HG03460 (cell line): Measurements from ENCODE around the gene CCDC7.
"Not testable (repeated sequence)": the region's sequence is repeated elsewhere in the genome, so short reads cannot be mapped to it uniquely, and the experiment has no call there.

Experiments
- ATAC-seq: cut with Tn5 transposase; IDR thresholded peaks from one replicate; pipeline ENCODE4 v1.9.1; 2021; ENCODE audit not compliant: unreplicated experiment

CCDC7 gene

DNA sequence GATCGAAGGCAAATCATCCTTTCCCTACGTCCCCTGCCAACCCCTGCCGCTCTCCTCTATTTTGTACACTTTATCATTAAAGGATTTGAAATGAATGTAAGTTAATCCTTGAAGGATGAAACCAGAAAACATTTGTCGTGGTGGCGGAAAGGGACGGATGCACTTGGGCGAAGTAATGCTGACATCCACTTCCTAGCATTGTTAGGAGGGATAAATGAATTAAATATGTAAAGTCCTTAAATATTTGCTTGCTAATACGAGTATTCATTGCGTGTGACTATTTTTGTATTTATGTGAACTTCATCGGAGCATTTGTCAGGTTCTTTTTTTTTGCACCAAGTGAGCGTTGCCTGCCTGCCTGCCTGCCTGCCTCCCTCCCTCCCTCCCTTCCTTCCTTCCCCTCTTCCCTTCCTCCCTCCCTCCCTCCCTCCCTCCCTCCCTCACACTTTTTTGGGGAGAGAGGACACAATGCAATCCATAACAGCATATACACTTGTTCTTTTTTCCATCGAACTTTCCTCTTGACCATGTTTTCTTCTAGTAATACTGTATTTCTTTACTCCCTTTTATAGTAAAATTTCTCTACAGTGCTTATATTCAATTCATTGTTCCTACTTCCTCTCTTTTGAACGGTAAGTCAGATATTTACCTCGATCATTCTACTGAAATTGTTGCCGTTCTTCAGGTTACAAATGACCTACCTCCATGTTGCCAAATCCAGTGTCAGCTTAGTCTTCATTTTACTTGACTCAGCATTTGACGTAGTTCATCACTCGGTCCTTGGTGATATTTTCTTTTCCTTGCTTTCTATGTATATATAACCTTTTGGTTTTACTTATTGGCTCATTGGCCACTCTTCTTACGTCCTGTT lies 831 bp downstream of the CCDC7 start:
- ATAC-seq = peak; percentile 10

DNA sequence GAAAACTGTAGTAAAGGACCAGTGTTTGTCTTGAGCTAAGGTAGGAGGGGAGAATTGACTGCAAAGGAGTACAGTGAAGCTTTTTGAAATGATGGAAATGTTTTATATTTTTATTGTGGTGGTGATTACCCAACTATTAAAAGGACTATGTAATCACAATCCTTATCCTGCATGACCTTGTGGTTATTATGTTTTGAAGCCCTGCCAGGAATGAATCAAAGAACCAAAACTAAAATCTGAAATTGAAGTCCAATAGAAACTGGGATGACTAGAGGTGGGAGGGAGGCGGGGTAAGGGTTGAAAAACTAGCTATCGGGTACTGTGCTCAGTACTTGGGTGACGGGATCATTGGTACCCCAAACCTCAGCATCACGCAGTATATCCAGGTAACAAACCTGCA lies 8.2 kb downstream of the CCDC7 start:
- ATAC-seq = no peak

DNA sequence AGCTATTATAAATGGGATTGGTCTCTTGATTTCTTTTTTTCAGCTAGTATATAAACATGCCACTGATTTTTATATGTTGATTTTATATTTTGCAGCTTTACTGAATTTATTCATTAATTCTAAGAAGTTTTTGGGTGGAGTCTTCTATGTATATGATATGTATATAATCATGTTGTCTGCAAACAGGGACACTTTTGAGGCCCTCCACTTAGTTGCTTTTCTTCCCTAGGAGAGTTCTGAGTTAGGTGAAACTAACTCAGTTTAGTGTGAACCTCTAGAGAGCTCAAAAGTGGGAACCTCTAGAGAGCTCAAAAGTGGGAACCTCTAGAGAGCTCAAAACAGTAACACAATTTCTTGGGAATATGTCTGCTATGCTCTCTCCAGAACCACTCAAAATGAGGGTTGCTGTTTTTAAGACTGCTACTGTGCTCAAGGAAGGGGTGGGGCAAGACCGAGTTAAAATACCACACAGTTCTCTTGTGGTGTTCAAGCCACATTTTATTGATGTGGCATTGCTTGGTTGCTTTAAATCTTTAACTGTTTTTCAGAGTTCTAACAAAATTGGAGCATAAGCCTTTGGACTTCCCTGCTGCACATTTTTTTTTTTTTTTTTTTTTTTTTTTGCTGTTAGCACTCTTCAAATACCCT lies 13.2 kb downstream of the CCDC7 start:
- no peak for ATAC-seq

DNA sequence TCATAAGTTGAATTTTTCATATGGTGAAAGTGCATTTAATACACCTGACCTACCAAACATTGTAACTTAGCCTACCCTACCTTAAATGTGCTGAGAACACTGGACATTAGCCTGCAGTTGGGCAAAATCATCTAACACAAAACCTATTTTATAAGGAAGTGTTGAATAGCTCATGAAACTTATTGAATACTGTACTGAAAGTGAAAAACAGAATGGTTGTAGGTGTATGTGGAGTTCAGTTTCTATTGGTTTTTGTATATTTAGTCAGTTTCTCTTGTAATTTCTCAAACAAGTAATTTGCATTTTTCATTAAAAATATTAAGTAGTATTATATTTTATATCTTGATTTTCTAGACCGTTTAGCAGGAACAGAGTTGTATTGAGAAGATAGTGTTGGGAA lies 15.3 kb downstream of the CCDC7 start:
- ATAC-seq = no peak

DNA sequence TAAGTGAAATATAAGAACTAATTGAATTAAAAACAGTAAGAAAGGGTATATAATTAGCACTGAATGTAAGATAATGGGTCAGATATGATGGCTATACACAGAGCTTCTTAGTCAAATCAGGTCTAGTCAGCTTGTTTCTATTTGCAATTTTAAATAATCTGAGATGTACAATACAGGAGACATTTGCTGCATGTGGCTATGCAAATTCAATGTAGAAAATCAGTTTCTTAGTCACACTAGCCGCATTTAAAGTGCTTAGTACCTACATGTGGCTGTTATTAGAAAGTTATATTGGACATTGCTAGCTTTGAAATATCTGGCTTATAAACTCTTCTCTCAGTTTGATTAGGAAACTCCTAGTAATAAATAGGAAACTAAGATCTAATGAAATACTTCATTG lies 25.3 kb downstream of the CCDC7 start:
- ATAC-seq = no peak

DNA sequence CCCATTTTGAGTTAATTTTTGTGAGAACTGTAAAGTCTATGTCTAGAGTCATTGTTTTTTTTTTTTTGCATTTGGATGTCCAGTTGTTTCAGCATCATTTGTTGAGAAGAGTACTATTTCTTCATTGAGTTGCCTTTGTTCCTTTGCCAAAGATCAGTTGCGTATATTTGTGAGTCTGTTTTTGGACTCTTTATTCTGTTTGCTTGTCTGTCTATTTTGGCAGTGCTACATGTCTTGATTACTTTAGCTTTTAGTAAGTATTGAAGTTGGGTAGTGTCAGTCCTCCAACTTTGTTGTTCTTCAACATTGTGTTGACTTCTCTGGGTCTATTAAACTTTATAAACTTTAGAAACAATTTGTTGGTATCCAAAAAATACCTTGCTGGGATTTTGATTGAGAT lies 31.6 kb downstream of the CCDC7 start:
- ATAC-seq = no peak

DNA sequence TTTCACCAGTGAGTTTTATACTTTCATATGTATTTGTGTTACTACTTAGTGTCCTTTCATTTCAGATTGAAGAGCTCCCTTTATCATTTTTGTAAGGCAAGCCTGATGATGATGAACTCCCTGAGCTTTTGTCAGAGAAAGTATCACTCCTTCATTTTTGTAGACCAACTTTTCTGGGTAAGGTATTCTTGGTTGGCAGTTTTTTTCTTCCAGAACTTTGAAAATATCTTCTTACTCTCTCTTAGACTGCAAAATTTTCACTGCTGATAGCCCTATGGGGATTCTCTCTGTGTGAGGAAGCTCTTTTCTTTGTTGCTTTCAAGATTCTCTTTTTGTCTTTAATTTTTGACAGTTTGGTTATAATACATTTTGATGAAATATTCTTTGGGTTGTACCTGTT lies 35.7 kb downstream of the CCDC7 start:
- no peak for ATAC-seq

DNA sequence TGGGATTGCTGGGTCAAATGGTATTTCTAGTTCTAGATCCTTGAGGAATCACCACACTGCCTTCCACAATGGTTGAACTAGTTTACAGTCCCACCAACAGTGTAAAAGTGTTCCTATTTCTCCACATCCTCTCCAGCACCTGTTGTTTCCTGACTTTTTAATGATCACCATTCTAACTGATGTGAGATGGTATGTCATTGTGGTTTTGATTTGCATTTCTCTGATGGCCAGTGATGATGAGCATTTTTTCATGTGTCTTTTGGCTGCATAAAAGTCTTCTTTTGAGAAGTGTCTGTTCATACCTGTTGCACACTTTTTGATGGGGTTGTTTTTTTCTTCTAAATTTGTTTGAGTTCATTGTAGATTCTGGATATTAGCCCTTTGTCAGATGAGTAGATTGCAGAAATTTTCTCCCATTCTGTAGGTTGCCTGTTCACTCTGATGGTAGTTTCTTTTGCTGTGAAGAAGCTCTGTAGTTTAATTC lies 37.1 kb downstream of the CCDC7 start:
- ATAC-seq = not testable (repeated sequence)

DNA sequence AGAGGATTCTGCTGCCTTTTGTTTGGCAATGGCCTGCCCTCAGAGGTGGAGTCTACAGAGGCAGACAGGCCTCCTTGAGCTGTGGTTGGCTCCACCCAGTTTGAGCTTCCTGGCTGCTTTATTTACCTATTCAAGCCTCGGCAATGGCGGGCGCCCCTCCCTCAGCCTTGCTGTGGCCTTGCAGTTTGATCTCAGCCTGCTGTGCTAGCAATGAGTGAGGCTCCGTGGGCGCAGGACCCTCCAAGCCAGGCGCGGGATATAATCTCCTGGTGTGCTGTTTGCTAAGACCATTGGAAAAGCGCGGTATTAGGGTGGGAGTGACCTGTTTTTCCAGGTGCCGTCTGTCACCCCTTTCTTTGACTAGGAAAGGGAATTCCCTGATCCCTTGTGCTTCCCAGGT lies 42.1 kb downstream of the CCDC7 start:
- not testable (repeated sequence) for ATAC-seq

DNA sequence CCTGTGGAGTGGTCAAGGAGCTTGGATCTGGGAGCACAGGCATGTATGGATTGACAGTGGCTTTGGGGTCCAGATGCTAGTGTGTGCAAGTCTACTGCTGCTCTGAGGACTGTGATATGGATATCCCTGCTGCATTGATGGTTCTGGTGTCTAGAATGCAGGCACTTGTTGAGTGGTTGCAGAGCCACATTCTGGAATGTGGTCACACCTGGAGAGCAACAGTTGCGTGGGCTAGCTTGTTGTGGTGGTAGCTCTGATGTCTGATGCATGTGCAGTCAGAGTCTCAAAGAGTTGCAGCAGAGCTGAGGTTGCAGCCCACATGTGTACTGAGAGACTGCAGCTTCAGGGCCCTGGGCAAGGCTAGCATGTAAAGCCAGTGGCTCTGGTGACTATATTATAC lies 43.2 kb downstream of the CCDC7 start:
- ATAC-seq = no peak

DNA sequence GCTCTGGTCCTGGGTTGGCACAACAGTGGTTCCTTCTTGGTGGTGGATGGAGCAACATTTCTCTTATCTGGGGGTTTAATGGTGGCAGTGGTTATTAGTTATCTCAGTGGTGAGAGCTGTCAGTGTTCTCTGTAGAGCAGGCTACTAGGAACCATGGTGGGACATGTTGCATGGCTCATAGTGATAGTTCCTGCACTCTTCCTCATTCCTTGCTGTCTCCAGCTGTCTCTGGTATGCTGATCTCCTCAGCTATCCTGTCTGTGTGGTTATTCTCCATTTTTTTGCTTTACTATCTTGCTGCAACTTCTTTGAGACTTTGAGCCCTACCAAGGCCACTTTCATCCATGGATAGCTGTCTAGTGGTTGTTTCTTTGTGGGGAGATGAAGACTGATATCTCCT lies 44.0 kb downstream of the CCDC7 start:
- no peak for ATAC-seq

DNA sequence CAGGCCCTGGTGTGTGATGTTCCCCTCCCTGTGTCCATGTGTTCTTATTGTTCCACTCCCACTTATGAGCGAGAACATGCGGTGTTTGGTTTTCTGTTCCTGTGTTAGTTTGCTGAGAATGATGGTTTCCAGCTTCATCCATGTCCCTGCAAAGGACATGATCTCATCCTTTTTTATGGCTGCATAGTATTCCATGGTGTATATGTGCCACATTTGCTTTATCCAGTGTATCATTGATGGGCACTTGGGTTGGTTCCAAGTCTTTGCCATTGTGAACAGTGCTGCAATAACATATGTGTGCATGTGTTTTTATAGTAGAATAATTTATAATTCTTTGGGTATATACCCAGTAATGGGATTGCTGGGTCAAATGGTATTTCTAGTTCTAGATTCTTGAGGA lies 48.6 kb downstream of the CCDC7 start:
- not testable (repeated sequence) for ATAC-seq

DNA sequence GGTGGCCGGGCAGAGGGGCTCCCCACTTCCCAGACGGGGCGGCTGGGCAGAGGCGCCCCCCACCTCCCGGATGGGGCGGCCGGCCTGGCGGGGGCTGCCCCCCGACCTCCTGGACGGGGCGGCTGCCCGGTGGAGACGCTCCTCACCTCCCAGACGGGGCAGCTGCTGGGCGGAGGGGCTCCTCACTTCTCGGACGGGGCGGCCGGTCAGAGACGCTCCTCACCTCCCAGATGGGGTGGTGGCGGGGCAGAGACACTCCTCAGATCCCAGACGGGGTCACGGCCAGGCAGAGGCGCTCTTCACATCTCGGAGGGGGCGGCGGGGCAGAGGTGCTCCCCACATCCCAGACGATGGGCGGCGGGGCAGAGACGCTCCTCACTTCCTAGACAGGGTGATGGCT lies 54.2 kb downstream of the CCDC7 start:
- ATAC-seq = not testable (repeated sequence)

DNA sequence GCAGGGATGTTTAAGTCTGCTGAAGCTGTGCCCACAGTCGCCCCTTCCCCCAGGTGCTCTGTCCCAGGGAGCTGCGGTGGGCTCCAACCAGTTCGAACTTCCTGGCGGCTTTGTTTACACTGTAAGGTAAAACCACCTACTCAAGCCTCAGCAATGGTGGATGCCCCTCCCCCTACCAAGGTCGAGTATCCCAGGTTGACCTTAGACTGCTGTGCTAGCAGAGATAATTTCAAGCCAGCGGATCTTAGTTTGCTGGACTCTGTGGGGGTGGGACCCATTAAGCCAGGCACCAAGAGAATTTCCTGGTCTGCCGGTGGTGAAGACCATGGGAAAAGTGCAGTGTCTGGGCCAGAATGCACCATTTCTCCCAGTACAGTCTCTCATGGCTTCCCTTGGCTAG lies 56.0 kb downstream of the CCDC7 start:
- ATAC-seq = no peak

DNA sequence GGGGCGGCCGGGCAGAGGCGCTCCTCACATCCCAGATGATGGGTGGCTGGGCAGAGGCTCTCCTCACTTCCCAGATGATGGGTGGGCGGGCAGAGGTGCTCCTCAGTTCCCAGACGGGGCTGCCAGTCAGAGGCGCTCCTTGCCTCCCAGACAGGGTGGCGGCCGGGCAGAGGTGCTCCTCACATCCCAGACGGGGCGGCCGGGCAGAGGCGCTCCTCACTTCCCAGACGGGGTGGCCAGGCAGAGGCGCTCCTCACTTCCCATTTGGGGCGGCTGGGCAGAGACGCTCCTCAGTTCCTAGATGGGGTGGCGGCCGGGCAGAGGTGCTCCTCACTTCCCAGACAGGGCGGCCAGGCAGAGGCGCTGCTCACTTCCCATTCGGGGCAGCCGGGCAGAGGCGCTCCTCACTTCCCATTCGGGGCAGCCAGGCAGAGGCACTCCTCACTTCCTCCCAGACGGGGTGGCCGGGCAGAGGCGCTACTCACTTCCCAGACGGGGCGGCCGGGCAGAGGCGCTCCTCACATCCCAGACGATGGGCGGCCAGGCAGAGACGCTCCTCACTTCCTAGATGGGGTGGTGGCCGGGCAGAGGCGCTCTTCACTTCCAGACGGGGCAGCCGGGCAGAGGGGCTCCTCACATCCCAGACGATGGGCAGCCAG lies 60.0 kb downstream of the CCDC7 start:
- not testable (repeated sequence) for ATAC-seq

DNA sequence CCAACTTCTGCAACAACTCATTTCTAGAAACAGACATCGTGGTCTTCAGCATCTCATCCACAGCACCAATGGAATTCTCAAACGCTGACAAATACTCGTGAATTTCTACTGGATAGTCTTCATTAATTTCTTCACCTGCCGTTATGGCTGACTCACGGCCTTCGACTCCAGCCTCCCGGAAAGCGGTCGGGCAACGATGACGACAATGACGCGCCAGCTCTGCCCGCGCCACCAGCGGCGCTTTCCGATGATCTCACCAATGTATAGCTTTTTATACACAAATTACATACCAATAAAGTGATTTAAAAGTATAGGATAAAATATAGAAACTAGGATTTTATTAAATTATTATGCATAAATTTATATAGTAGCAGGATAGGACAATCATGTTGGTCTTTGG lies 65.7 kb downstream of the CCDC7 start:
- ATAC-seq = no peak

DNA sequence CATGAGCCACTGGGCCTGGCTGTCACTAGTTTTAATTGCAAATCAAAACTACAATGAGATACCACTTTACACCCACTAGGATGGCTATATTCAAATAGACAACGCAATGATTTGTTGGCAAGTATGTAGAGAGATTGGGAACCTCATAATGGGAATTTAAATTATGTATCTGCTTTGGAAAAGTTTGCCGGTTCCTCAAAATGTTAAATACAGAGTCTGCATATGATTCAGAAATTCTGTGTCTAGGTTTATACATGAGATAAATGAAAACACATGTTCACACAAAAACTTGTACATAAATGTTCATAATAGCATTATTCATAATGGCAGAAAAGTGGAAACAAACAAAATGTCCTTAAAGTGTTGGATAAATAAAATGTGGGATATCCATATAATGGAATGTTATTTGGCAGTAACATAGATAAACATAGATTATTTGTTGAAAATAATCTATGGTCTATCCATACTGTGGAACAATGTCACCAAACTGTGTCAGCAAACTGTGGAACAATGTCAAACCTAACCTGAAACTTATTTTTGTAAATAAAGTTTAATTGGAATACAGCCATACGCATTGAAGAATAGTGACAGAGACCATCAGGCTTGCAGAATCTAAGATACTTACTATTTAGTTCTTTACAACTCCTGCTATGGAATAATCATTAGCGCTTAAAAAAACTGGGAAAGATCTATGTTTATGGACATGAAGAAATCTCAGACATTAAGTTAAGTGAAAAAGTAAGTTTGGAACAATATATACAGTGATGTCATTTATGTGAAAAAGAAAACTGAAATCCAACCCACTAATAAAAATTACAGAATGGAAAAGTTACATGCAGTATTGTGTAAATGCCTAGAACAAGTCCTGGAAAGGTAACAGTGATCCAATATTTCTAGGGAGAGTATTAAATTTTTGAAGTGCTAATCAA lies 70.9 kb downstream of the CCDC7 start:
- no peak for ATAC-seq

DNA sequence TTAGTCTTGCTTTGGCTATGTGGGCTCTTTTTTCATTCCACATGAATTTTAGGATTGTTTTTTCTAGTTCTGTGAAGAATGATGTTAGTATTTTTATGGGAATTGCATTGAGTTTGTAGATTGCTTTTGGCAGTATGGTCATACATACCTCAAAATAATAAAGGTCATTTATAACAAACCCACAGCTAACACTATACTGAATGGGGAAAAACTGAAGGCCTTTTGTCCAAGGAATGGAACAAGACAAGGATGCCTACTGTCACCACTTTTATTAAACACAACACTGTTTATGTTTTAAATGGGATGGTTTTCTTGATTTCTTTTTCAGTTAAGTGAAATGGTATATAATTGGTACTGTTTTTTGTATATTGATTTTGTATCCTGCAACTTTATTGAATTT lies 84.3 kb downstream of the CCDC7 start:
- ATAC-seq = no peak

DNA sequence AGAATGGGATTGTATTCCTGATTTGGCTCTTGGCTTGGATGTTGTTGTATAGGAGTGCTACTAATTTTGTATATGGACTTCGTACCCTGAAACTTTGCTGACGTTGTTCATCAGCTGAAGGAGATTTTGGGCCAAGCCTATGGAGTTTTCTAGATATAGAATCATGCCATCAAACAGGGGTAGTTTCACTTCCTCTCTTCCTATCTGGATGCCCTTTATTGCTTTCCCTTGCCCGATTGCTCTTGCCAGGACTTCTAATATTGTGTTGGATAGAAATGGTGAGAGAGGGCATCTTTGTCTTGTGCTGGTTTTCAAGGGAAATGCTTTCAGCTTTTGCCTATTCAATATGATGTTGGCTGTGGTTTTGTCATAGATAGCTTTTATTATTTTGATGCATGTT lies 92.3 kb downstream of the CCDC7 start:
- no peak for ATAC-seq

DNA sequence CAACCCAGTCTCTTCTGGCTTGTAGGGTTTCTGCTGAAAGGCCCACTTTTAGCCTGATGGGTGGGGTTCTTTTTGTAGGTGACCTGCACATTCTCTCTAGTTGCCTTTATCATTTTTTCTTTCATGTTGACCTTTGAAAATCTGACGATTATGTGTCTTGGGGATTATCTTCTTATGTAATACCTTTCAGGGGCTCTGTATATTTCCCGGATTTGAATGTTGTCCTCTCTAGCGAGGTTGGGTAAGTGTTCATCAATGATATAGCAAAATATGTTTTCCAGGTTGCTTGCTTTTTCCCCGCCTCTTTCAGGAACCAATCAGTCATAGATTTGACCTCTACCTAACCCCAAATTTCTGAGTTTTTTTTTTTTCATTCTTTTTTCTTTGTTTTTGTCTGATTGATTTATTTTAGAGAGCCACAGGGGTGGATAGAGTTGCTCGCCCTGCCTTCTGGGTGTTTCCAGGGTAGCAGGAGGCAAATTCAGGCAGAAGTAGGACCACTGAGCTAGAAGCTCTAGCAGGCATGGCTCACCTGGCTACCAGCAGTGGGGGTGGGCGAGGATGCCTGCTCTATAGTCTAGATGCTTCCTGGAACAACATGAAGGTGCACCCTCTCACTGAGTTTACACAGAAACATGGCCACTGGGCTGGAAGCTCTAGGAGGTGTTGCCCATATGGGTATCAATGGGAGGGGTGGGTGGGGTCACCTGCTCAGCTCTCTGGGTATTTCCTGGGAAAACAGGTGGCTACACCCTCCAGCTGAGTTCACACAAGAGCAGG lies 94.9 kb downstream of the CCDC7 start:
- ATAC-seq = no peak
